Uterus (tissue), 4 donors: Measurements from ENCODE around the gene NUDT5. TPM values are rescaled to one million over a fixed set of nuclear protein-coding genes. Genes with fewer than 3 reads are reported as not detected.
A peak's percentile ranks its signal among the peaks of the same experiment; 100 is the strongest.

Experiments
- DNase-seq, 2 donors: peaks; one replicate each; pipeline ENCODE4 v3.0.0-alpha.2; 2019 to 2020
- H3K27ac ChIP-seq, 2 donors: fragments of 200-600 bp; sonication (generic); 1 replicate in 1 of 2; 2 replicates in 1 of 2; pipeline ENCODE4 v1.5.1; 2016 to 2018
- H3K27me3 ChIP-seq, 2 donors: fragments of 200-600 bp; sonication (generic); one replicate each; pipeline ENCODE4 v1.5.1; 2018 to 2019; ENCODE audit warnings: control low read depth in 1 of 2
- H3K36me3 ChIP-seq, 2 donors: fragments of 200-600 bp; sonication (generic); one replicate each; pipeline ENCODE4 v1.5.1; 2019; ENCODE audit warnings: control low read depth in 1 of 2
- H3K4me1 ChIP-seq, 2 donors: fragments of 200-600 bp; sonication (generic); one replicate each; pipeline ENCODE4 v1.5.1; 2018 to 2019; ENCODE audit warnings: control low read depth in 1 of 2
- H3K4me3 ChIP-seq, 2 donors: fragments of 200-600 bp; sonication (generic); 1 replicate in 1 of 2; 2 replicates in 1 of 2; pipeline ENCODE4 v1.5.1; 2018 to 2019; ENCODE audit warnings: mild to moderate bottlenecking in 1 of 2
- H3K9me3 ChIP-seq, 2 donors: fragments of 200-600 bp; sonication (generic); one replicate each; pipeline ENCODE4 v1.5.1; 2019; ENCODE audit warnings: control low read depth in 1 of 2
- POLR2A ChIP-seq, 2 donors: fragments of 450-650 bp; IDR thresholded peaks; one replicate each; pipeline ENCODE4 v1.6.1; 2016; ENCODE audit warnings: antibody characterized with exemption in 2 of 2, mild to moderate bottlenecking in 1 of 2, moderate library complexity in 1 of 2
- intact Hi-C: fragments of 100-400 bp; cut with DNase I; formaldehyde crosslinking; loops from one replicate; pipeline ENCODE4 v1.15.1; 2023; ENCODE audit warnings: low total_unique reads
- total RNA-seq, 4 donors: library from RNA; depleted of rRNA in 3 of 4; stranded (reverse); fragments of >200 nt in 3 of 4; gene quantifications; one replicate each; pipeline versions ENCODE4 v1.1.0 to v1.2.4, GENCODE V29; 2014 to 2023
- TF ChIP-seq, protein P1 (sequence below), 4 experiments: fragments of 200-600 bp in 2 of 4; fragments of 450-650 bp in 2 of 4; sonication (generic) in 2 of 4; IDR thresholded peaks; one replicate each; pipeline ENCODE4 v1.5.1; 2016 to 2019; ENCODE audit warnings: antibody characterized with exemption in 4 of 4, mild to moderate bottlenecking in 2 of 4, moderate library complexity in 1 of 4
- donor health status: DM: yes; HTN: yes; CAD: no.

NUDT5 gene
- total RNA-seq, 4 donors from 2014 or later, result 15.6 to 39.0 (median 33.8) TPM

DNA sequence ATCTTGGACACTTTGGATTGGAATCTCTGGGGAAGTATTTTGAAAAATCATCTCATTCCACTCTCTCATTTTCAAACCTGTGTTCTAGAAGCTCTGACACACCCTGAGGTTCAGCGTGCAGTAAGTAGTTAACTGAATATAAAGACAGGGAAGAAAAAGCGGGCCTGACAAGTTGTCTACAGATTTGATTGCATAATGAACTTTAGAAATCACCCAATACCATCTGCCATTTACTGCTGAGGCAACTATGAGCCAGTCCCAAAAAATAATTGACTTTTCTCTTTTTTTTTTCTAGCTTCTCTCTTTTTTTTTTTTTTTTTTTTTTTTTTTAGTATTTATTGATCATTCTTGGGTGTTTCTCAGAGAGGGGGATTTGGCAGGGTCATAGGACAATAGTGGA, 29.8 kb upstream of the NUDT5 start:
- H3K27ac ChIP-seq, result peak overlapping the region in 1 of 2 donors; percentile 46
- intact Hi-C loops, result no loop called here
- no peaks in the 10 kb centered on the region for H3K36me3 ChIP-seq
- H3K27me3 ChIP-seq, result no peaks in the 10 kb centered on the region
- TF ChIP-seq, protein P1, sequence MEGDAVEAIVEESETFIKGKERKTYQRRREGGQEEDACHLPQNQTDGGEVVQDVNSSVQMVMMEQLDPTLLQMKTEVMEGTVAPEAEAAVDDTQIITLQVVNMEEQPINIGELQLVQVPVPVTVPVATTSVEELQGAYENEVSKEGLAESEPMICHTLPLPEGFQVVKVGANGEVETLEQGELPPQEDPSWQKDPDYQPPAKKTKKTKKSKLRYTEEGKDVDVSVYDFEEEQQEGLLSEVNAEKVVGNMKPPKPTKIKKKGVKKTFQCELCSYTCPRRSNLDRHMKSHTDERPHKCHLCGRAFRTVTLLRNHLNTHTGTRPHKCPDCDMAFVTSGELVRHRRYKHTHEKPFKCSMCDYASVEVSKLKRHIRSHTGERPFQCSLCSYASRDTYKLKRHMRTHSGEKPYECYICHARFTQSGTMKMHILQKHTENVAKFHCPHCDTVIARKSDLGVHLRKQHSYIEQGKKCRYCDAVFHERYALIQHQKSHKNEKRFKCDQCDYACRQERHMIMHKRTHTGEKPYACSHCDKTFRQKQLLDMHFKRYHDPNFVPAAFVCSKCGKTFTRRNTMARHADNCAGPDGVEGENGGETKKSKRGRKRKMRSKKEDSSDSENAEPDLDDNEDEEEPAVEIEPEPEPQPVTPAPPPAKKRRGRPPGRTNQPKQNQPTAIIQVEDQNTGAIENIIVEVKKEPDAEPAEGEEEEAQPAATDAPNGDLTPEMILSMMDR (IDR thresholded peaks at IDR 0.05), result no peak
- TF ChIP-seq POLR2A (IDR thresholded peaks at IDR 0.05), result no peak
- DNase-seq, result no peak
- H3K4me1 ChIP-seq, result peaks cover 0 to 4% of the 10 kb centered on the region in 2 donors
- H3K9me3 ChIP-seq, result no peaks in the 10 kb centered on the region
- H3K4me3 ChIP-seq, result no peak overlapping the region

GRCh38 chr10:12221323-12222298, 25.9 kb upstream of the NUDT5 start:
- Histone ChIP-seq H3K36me3 (no peaks in the 10 kb centered on the region), H3K27ac (no peak overlapping the region), H3K4me1 (peaks cover 0 to 4% of the 10 kb centered on the region in 2 donors), H3K9me3 (no peaks in the 10 kb centered on the region), H3K27me3 (no peaks in the 10 kb centered on the region), H3K4me3 (no peak overlapping the region)
- DNase-seq, result no peak
- TF ChIP-seq, protein P1 (IDR thresholded peaks at IDR 0.05), result no peak
- TF ChIP-seq POLR2A (IDR thresholded peaks at IDR 0.05), result no peak
- intact Hi-C loops, result no loop called here

DNA sequence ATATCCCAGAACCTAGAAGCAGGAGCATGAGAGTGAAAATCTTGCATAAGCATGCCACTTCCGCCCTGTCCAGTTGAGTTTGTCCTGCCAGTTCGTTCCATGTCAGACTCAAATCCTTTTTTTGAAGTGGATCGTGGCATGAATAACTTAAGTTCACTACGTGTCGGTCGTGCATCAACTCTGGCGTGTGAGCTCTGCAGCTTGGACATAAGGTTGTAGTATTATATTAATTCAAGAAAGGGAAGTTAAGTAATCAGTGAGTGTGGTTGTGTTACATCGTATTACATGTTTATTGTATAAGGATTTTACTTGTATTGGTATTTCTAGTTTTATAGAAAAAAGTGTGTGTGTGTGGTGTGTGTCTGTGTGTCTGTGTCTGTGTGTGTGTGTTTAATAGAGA, 23.3 kb upstream of the NUDT5 start:
- no peak overlapping the region for H3K27ac ChIP-seq
- DNase-seq, result no peak
- TF ChIP-seq, protein P1 (IDR thresholded peaks at IDR 0.05), result no peak
- no peak for TF ChIP-seq POLR2A (IDR thresholded peaks at IDR 0.05)
- H3K4me3 ChIP-seq, result no peak overlapping the region
- intact Hi-C loops, result no loop called here
- H3K9me3 ChIP-seq, result no peaks in the 10 kb centered on the region
- H3K27me3 ChIP-seq, result no peaks in the 10 kb centered on the region
- H3K36me3 ChIP-seq, result no peaks in the 10 kb centered on the region
- peaks cover 0 to 4% of the 10 kb centered on the region in 2 donors for H3K4me1 ChIP-seq

GRCh38 chr10:12214763-12215218, 19.1 kb upstream of the NUDT5 start:
- Histone ChIP-seq H3K4me3 (no peak overlapping the region), H3K27ac (peak overlapping the region; percentile 26 to 54)

More at GRCh38 chr10:12214763-12215218, 19.1 kb upstream of the NUDT5 start:
- H3K36me3 ChIP-seq, result no peaks in the 10 kb centered on the region
- H3K9me3 ChIP-seq, result no peaks in the 10 kb centered on the region
- TF ChIP-seq, protein P1 (IDR thresholded peaks at IDR 0.05), result peak; percentile 42 to 51 (median 46)
- no peak for TF ChIP-seq POLR2A (IDR thresholded peaks at IDR 0.05)
- H3K4me1 ChIP-seq, result no peaks in the 10 kb centered on the region
- intact Hi-C loops, result no loop called here
- H3K27me3 ChIP-seq, result no peaks in the 10 kb centered on the region
- peak in 1 of 2 donors; percentile 24 for DNase-seq
